ENCODE data around the gene RNU5D-1. TPM values are rescaled to one million over a fixed set of nuclear protein-coding genes. Genes with fewer than 3 reads are reported as not detected.

The RNU5D-1 gene
- polyA plus RNA-seq, 3 donors, result not detected

DNA sequence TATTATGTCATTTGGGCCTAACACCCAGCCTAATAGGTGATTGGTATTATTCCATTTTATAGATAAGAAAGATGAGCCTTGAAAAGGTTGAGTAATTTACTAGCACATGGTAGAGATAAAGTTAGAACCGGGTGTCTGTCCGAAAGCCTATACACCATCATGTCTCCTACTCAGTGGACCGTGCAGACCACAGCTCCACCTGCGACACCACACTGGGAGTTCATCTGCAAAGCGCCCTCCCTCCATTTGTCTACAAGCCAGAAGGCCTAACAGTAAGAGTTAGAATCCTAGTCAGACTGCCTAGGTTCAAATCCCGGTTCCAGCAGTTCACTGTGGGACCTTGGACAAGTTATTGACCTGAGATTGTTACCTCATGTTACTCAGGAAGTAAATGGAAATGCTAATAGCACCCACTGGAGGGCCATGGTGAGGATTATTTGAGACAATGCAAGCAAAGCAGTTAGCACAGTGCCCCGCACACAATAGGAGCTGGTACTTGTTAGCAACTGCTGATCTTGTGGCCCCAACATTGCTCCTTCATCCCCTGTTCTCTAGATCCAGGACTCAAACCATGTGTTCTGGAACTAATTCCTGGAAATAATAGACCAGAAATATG, 36.0 kb downstream of the RNU5D-1 start:
- Histone ChIP-seq H3K4me3 (replicated peaks in 1 of 3; ENCODE audit: low read depth in 2 of 3, low read length in 3 of 3) (no peak overlapping the region), H3K9ac (ENCODE audit: insufficient read depth, low read length, poor library complexity, severe bottlenecking) (no peak overlapping the region), H2AFZ (ENCODE audit: insufficient read depth, low read depth, low read length, poor library complexity, severe bottlenecking) (no peak overlapping the region), H4K20me1 (ENCODE audit: insufficient read depth, low read length) (no peaks in the 10 kb centered on the region), H3K4me1 (ENCODE audit: control insufficient read depth in 1 of 2, insufficient read depth in 2 of 2, low read length in 2 of 2) (peaks cover 30% of the 10 kb centered on the region in 2 donors), H3K36me3 (replicated peaks in 1 of 2; ENCODE audit: control insufficient read depth in 1 of 2, insufficient read depth in 2 of 2, low read length in 2 of 2) (no peaks in the 10 kb centered on the region), H3K27me3 (ENCODE audit: control insufficient read depth in 2 of 2, insufficient read depth in 2 of 2, low read length in 2 of 2) (peaks cover 0 to 2% of the 10 kb centered on the region in 2 donors), H3K4me2 (replicated peaks; ENCODE audit: extremely low read depth, low read length, poor library complexity, severe bottlenecking) (no peak overlapping the region), H3K9me3 (replicated peaks in 1 of 2; ENCODE audit: control insufficient read depth in 1 of 2, insufficient read depth in 1 of 2, low read length in 2 of 2) (no peaks in the 10 kb centered on the region), H3K79me2 (ENCODE audit: insufficient read depth, low read length) (no peaks in the 10 kb centered on the region), H3K27ac (ENCODE audit: low read depth in 1 of 2, low read length in 2 of 2) (no peak overlapping the region)
- Mint-ChIP-seq H3K27me3 (ENCODE audit: low read depth in 3 of 3) (peaks cover 8 to 20% (median 19%) of the 10 kb centered on the region in 3 donors), H3K4me1 (peaks cover 28% of the 10 kb centered on the region), H3K9me3 (no peaks in the 10 kb centered on the region), H3K36me3 (peaks cover 0 to 2% of the 10 kb centered on the region in 2 donors), H3K27ac (no peak overlapping the region), H3K4me3 (no peak overlapping the region)
- TF ChIP-seq CTCF (IDR thresholded peaks at IDR 0.05), result no peak
- intact Hi-C loops (cut with micrococcal nuclease), result no loop called here
- DNase-seq, result no peak
- 94% methylated on average over 5 of the region's 7 CpGs for WGBS (ENCODE audit: insufficient coverage)

DNA sequence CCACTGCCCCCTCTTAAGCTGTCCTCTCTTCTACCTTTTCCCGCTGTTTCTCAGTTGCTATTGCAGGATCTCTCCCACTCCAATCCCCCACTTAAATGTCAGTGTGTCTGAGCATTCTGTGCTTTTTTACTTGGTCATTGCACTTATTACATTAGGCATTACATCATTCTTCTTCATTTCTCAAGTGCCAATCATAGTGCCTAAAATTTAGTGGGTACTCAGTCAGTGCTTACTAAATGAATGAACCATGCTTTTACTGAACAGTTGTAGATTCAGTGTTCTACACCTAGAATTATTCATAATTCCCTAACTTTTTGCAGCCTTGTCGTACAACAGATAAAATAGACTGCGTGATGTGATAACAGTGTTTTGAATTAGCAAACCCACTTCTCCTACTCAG, 37.1 kb downstream of the RNU5D-1 start:
- H3K9me3 ChIP-seq (replicated peaks in 1 of 2; ENCODE audit: control insufficient read depth in 1 of 2, insufficient read depth in 1 of 2, low read length in 2 of 2), result no peaks in the 10 kb centered on the region
- H3K9ac ChIP-seq (ENCODE audit: insufficient read depth, low read length, poor library complexity, severe bottlenecking), result no peak overlapping the region
- H4K20me1 ChIP-seq (ENCODE audit: insufficient read depth, low read length), result no peaks in the 10 kb centered on the region
- H3K4me1 Mint-ChIP-seq, result peaks cover 28% of the 10 kb centered on the region
- H3K4me3 Mint-ChIP-seq, result no peak overlapping the region
- H3K27me3 Mint-ChIP-seq (ENCODE audit: low read depth in 3 of 3), result peaks cover 13 to 18% (median 18%) of the 10 kb centered on the region in 3 donors
- no peak overlapping the region for H3K4me3 ChIP-seq (replicated peaks in 1 of 3; ENCODE audit: low read depth in 2 of 3, low read length in 3 of 3)
- H2AFZ ChIP-seq (ENCODE audit: insufficient read depth, low read depth, low read length, poor library complexity, severe bottlenecking), result no peak overlapping the region
- peaks cover 29% of the 10 kb centered on the region in 2 donors for H3K4me1 ChIP-seq (ENCODE audit: control insufficient read depth in 1 of 2, insufficient read depth in 2 of 2, low read length in 2 of 2)
- H3K27ac ChIP-seq (ENCODE audit: low read depth in 1 of 2, low read length in 2 of 2), result no peak overlapping the region
- WGBS (ENCODE audit: insufficient coverage), result 100% methylated on average over 1 of the region's 3 CpGs
- intact Hi-C loops (cut with micrococcal nuclease), result no loop called here
- no peak for TF ChIP-seq CTCF (IDR thresholded peaks at IDR 0.05)
- H3K27ac Mint-ChIP-seq, result peak overlapping the region in 1 of 7 donors; percentile 58
- no peaks in the 10 kb centered on the region for H3K36me3 ChIP-seq (replicated peaks in 1 of 2; ENCODE audit: control insufficient read depth in 1 of 2, insufficient read depth in 2 of 2, low read length in 2 of 2)
- peaks cover 0 to 1% of the 10 kb centered on the region in 2 donors for H3K36me3 Mint-ChIP-seq
- no peaks in the 10 kb centered on the region for H3K79me2 ChIP-seq (ENCODE audit: insufficient read depth, low read length)
- H3K27me3 ChIP-seq (ENCODE audit: control insufficient read depth in 2 of 2, insufficient read depth in 2 of 2, low read length in 2 of 2), result peaks cover 0 to 2% of the 10 kb centered on the region in 2 donors
- no peak for DNase-seq
- no peak overlapping the region for H3K4me2 ChIP-seq (replicated peaks; ENCODE audit: extremely low read depth, low read length, poor library complexity, severe bottlenecking)
- no peaks in the 10 kb centered on the region for H3K9me3 Mint-ChIP-seq

Measured in CD14-positive monocyte (primary cell).